Ishikawa (cell line): ENCODE results near the gene PRIMA1.

ENCODE experiments used
- CEBPB ChIP-seq: IDR thresholded peaks from 2 replicates; pipeline ENCODE4 v1.6.1; 2012
- CREB1 ChIP-seq: IDR thresholded peaks from 2 replicates; pipeline ENCODE4 v1.6.1; 2012; ENCODE audit warnings: low read depth
- EGR1 ChIP-seq: IDR thresholded peaks from 2 replicates; pipeline ENCODE4 v1.6.1; 2012
- EP300 ChIP-seq: IDR thresholded peaks from 2 replicates; pipeline ENCODE4 v1.6.1; 2012; ENCODE audit warnings: borderline replicate concordance
- FOXM1 ChIP-seq: IDR thresholded peaks from 2 replicates; pipeline ENCODE4 v1.6.1; 2012; ENCODE audit warnings: low read depth, borderline replicate concordance
- MAX ChIP-seq: IDR thresholded peaks from 2 replicates; pipeline ENCODE4 v1.6.1; 2012
- NFIC ChIP-seq: IDR thresholded peaks from 2 replicates; pipeline ENCODE4 v1.6.1; 2012
- RAD21 ChIP-seq: IDR thresholded peaks from 2 replicates; pipeline ENCODE4 v1.6.1; 2012; ENCODE audit warnings: low read depth
- TAF1 ChIP-seq: IDR thresholded peaks from 2 replicates; pipeline ENCODE4 v1.6.1; 2012; ENCODE audit warnings: low read depth, mild to moderate bottlenecking
- TCF12 ChIP-seq: IDR thresholded peaks from 2 replicates; pipeline ENCODE4 v1.6.1; 2012; ENCODE audit warnings: low read depth
- TEAD4 ChIP-seq: IDR thresholded peaks from 2 replicates; pipeline ENCODE4 v1.6.1; 2012
- USF1 ChIP-seq: IDR thresholded peaks from 2 replicates; pipeline ENCODE4 v1.6.1; 2012
- YY1 ChIP-seq: IDR thresholded peaks from 2 replicates; pipeline ENCODE4 v1.6.1; 2012; ENCODE audit warnings: low read depth
- ZBTB7A ChIP-seq: IDR thresholded peaks from 2 replicates; pipeline ENCODE4 v1.6.1; 2012; ENCODE audit warnings: low read depth
- TF ChIP-seq, protein P1 (sequence below): IDR thresholded peaks from 2 replicates; pipeline ENCODE4 v1.6.1; 2012; ENCODE audit warnings: low read depth, mild to moderate bottlenecking

Gene PRIMA1

GRCh38 chr14:93751946-93752655 is 36.2 kb downstream of the PRIMA1 start:
- TF ChIP-seq TCF12 = no peak
- TF ChIP-seq CEBPB = no peak
- no peak for TF ChIP-seq FOXM1

DNA sequence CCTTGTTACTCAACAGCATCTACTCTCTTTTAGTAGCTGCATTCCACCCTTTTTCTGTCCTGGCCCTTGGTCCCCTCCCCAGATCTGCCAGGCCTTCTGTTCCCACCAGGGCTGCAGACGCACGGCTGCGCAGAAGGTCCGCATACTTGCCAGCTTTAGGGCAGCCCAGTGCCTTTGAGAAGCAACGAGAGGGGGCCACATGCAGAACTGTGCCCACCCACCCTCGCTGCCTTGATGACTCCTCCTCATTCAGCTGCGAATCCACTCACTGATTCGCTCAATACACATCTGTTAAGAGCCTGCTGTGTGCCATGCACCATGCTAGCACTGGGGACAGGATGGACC is 39.2 kb downstream of the PRIMA1 start:
- TF ChIP-seq, protein P1, sequence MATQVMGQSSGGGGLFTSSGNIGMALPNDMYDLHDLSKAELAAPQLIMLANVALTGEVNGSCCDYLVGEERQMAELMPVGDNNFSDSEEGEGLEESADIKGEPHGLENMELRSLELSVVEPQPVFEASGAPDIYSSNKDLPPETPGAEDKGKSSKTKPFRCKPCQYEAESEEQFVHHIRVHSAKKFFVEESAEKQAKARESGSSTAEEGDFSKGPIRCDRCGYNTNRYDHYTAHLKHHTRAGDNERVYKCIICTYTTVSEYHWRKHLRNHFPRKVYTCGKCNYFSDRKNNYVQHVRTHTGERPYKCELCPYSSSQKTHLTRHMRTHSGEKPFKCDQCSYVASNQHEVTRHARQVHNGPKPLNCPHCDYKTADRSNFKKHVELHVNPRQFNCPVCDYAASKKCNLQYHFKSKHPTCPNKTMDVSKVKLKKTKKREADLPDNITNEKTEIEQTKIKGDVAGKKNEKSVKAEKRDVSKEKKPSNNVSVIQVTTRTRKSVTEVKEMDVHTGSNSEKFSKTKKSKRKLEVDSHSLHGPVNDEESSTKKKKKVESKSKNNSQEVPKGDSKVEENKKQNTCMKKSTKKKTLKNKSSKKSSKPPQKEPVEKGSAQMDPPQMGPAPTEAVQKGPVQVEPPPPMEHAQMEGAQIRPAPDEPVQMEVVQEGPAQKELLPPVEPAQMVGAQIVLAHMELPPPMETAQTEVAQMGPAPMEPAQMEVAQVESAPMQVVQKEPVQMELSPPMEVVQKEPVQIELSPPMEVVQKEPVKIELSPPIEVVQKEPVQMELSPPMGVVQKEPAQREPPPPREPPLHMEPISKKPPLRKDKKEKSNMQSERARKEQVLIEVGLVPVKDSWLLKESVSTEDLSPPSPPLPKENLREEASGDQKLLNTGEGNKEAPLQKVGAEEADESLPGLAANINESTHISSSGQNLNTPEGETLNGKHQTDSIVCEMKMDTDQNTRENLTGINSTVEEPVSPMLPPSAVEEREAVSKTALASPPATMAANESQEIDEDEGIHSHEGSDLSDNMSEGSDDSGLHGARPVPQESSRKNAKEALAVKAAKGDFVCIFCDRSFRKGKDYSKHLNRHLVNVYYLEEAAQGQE = no peak
- TF ChIP-seq YY1 (no peak), MAX (no peak), ZBTB7A (no peak), NFIC (no peak), CEBPB (no peak), TAF1 (no peak), USF1 (no peak), FOXM1 (no peak), RAD21 (no peak), EP300 (no peak)

- TF ChIP-seq FOXM1 (no peak), NFIC (no peak), TEAD4 (no peak), TCF12 (no peak), TAF1 (no peak), MAX (no peak), RAD21 (no peak), EP300 (no peak), EGR1 (no peak), ZBTB7A (no peak), CREB1 (no peak), CEBPB (no peak), YY1 (no peak)
- TF ChIP-seq, protein P1 = no peak
These were observed 39.8 kb downstream of the PRIMA1 start for GRCh38 chr14:93748208-93749075.

DNA sequence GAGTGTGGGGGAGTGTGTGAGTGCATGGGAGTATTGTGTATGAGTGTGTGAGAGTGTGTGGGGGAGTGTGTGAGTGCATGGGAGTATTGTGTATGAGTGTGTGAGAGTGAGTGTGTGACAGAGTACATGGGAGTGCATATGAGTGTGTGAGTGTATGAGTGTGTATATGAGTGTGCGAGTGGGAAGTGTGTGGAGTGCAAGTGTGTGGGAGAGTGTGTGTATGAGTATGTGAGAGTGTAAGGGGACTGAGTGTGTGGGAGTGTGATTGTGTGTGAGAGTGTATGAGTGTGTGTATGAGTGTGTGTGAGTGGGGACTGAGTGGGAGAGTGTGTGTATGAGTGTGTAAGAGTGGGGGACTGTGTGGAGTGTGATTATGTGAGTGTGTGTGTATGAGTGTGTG is 40.7 kb downstream of the PRIMA1 start:
- no peak for TF ChIP-seq RAD21
- TF ChIP-seq USF1 = no peak
- no peak for TF ChIP-seq YY1

DNA sequence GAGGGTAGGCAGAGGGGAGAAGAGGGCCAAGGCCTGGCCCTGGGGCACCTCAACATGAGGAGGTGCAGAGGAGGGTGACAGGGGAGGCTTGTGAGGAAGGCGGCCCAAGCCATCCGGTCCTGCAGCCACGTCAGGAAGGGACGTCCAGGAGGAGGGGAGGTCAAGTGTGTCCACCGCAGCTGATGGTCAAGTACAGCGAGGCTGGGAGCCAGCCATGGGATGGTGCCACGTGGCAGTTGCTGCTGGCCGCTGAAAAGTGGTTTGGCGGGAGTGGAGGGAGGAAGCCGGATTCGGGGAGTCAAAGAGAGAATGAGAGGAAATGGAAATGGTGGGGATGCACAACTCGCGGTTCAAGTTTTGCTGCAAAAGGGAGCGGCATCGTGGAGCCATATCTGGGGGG is 41.2 kb downstream of the PRIMA1 start:
- TF ChIP-seq TEAD4 (no peak), NFIC (no peak), USF1 (no peak), ZBTB7A (no peak), MAX (no peak), YY1 (no peak), EGR1 (no peak), TAF1 (no peak), FOXM1 (no peak), CEBPB (no peak), TCF12 (no peak), CREB1 (no peak), EP300 (no peak), RAD21 (no peak)
- TF ChIP-seq, protein P1 = no peak
